HT1080 (cell line): ENCODE measurements around the gene FUBP3. TPM values are rescaled to one million over a fixed set of nuclear protein-coding genes. Genes with fewer than 3 reads are reported as not detected.

ENCODE experiments used
- DNase-seq: peaks from one replicate; pipeline ENCODE4 v3.0.0-alpha.2; 2015; ENCODE audit warnings: low read depth
- total RNA-seq: library from RNA; depleted of rRNA; stranded (reverse); fragments of >200 nt; shearing (Covaris generic); gene quantifications from 2 replicates; pipeline ENCODE4 v1.2.3, GENCODE V29; 2014

The FUBP3 gene
- total RNA-seq, 1 experiment from 2014 or later, result 113 TPM

- no peak for DNase-seq
Observed at GRCh38 chr9:130661451-130662098, 82.2 kb downstream of the FUBP3 start.

GRCh38 chr9:130662099-130662969, 83.0 kb downstream of the FUBP3 start:
- no peak for DNase-seq

GRCh38 chr9:130662970-130663257, 83.5 kb downstream of the FUBP3 start:
- DNase-seq, result no peak

- DNase-seq, result no peak
Observed at GRCh38 chr9:130663258-130663976, 84.0 kb downstream of the FUBP3 start.

GRCh38 chr9:130663977-130664250, 84.5 kb downstream of the FUBP3 start:
- DNase-seq, result no peak

GRCh38 chr9:130664251-130665028, 85.1 kb downstream of the FUBP3 start, which contains the start of gene PRDM12:
PRDM12 (plus strand) TSS chr9:130664594; CDS start chr9:130664654, 60 bp downstream.
- no peak for DNase-seq

GRCh38 chr9:130665029-130665430, 85.7 kb downstream of the FUBP3 start:
- DNase-seq, result no peak

GRCh38 chr9:130665431-130666392, 86.3 kb downstream of the FUBP3 start:
- DNase-seq, result no peak

GRCh38 chr9:130666393-130667119, 87.2 kb downstream of the FUBP3 start:
- no peak for DNase-seq

- no peak for DNase-seq
Observed at GRCh38 chr9:130667120-130667435, 87.7 kb downstream of the FUBP3 start.

GRCh38 chr9:130668196-130668595, 88.8 kb downstream of the FUBP3 start:
- DNase-seq, result no peak

- DNase-seq, result no peak
Observed at GRCh38 chr9:130668659-130669058, 89.3 kb downstream of the FUBP3 start.

GRCh38 chr9:130669965-130670364, 90.6 kb downstream of the FUBP3 start:
- no peak for DNase-seq

GRCh38 chr9:130670644-130671043, 91.3 kb downstream of the FUBP3 start:
- DNase-seq, result no peak

GRCh38 chr9:130672466-130672865, 93.1 kb downstream of the FUBP3 start:
- DNase-seq, result no peak

GRCh38 chr9:130672933-130673615, 93.7 kb downstream of the FUBP3 start:
- DNase-seq, result no peak

GRCh38 chr9:130675396-130675795, 96.0 kb downstream of the FUBP3 start:
- DNase-seq, result no peak

- no peak for DNase-seq
Observed at GRCh38 chr9:130677252-130677651, 97.9 kb downstream of the FUBP3 start.
